Measurements from ENCODE around the gene KRTAP6-1. TPM values are rescaled to one million over a fixed set of nuclear protein-coding genes. Genes with fewer than 3 reads are reported as not detected.

The KRTAP6-1 gene
- total RNA-seq, 1 experiment from 2014 or later: not detected

GRCh38 chr21:30616125-30616524 is 2.4 kb upstream of the KRTAP6-1 start, which contains the start of gene KRTAP20-1:
Gene KRTAP20-1, plus strand, starts transcription at chr21:30616425. Its CDS starts 30 bp downstream, at chr21:30616455.
- H3K4me3 ChIP-seq (ENCODE audit: low read length): no peak within 1 kb of the TSS
- H3K4me2 ChIP-seq (ENCODE audit: low read length): no peak within 1 kb of the TSS

GRCh38 chr21:30615199-30615598 is 1.5 kb upstream of the KRTAP6-1 start:
- ATAC-seq: no peak
- Histone ChIP-seq H3K9ac (ENCODE audit: low read length) (no peak overlapping the region), H3K27me3 (ENCODE audit: low read length) (no peaks in the 10 kb centered on the region), H3K9me3 (ENCODE audit: low read length) (no peaks in the 10 kb centered on the region), H3K4me3 (ENCODE audit: low read length) (no peak overlapping the region), H3K9me2 (replicated peaks; ENCODE audit: low read length) (no peaks in the 10 kb centered on the region; the same call in 1 of the 2 replicates), H3K79me2 (ENCODE audit: low read length) (no peaks in the 10 kb centered on the region), H3F3A (ENCODE audit: low read length, unreplicated experiment) (peaks cover 4% of the 10 kb centered on the region), H2AFZ (ENCODE audit: low read length) (no peak overlapping the region), H3K4me2 (ENCODE audit: low read length) (no peak overlapping the region), H3K36me3 (ENCODE audit: low read depth, low read length) (no peaks in the 10 kb centered on the region), H3K4me1 (ENCODE audit: insufficient read depth, low read length) (peaks cover 20% of the 10 kb centered on the region), H3K27ac (ENCODE audit: low read length) (no peak overlapping the region), H4K20me1 (ENCODE audit: low read length) (no peaks in the 10 kb centered on the region)
- CTCF ChIA-PET: no interaction called here
- BruUV-seq (replicated peaks): no TSS peak
- DNase-seq: no peak
- POLR2A ChIA-PET (ENCODE audit: unreplicated experiment): no interaction called here
- no peak for TF ChIP-seq EZH2phosphoT487 (IDR thresholded peaks at IDR 0.05; ENCODE audit: borderline replicate concordance, low read length)
- TF ChIP-seq CTCF (conservative IDR thresholded peaks at IDR 0.05; ENCODE audit: low read depth, low read length): no peak
- TF ChIP-seq EZH2 (IDR thresholded peaks at IDR 0.05; ENCODE audit: low read length, unreplicated experiment): no peak
- intact Hi-C loops (cut with micrococcal nuclease): no loop called here

More at GRCh38 chr21:30616125-30616524, 2.4 kb upstream of the KRTAP6-1 start, which contains the start of gene KRTAP20-1:
- H3K9me2 ChIP-seq (replicated peaks; ENCODE audit: low read length): no peaks in the 10 kb centered on the region; the same call in 1 of the 2 replicates
- no peak for DNase-seq
- H3K27me3 ChIP-seq (ENCODE audit: low read length): no peaks in the 10 kb centered on the region
- ATAC-seq: no peak
- POLR2A ChIA-PET (ENCODE audit: unreplicated experiment): no interaction called here
- no peaks in the 10 kb centered on the region for H3K36me3 ChIP-seq (ENCODE audit: low read depth, low read length)
- H3K9me3 ChIP-seq (ENCODE audit: low read length): no peaks in the 10 kb centered on the region
- intact Hi-C loops (cut with micrococcal nuclease): no loop called here
- H3K27ac ChIP-seq (ENCODE audit: low read length): no peak within 1 kb of the TSS
- no TSS peak for BruUV-seq (replicated peaks)
- no peaks in the 10 kb centered on the region for H3K79me2 ChIP-seq (ENCODE audit: low read length)
- no peak within 1 kb of the TSS for H3K9ac ChIP-seq (ENCODE audit: low read length)
- TF ChIP-seq CTCF (conservative IDR thresholded peaks at IDR 0.05; ENCODE audit: low read depth, low read length) (no peak), EZH2phosphoT487 (IDR thresholded peaks at IDR 0.05; ENCODE audit: borderline replicate concordance, low read length) (no peak), EZH2 (IDR thresholded peaks at IDR 0.05; ENCODE audit: low read length, unreplicated experiment) (no peak)
- CTCF ChIA-PET: no interaction called here
- peaks cover 4% of the 10 kb centered on the region for H3F3A ChIP-seq (ENCODE audit: low read length, unreplicated experiment)
- H4K20me1 ChIP-seq (ENCODE audit: low read length): no peaks in the 10 kb centered on the region
- H3K4me1 ChIP-seq (ENCODE audit: insufficient read depth, low read length): peaks cover 30% of the 10 kb centered on the region
- H2AFZ ChIP-seq (ENCODE audit: low read length): no peak within 1 kb of the TSS

GRCh38 chr21:30612132-30612531 is 1.6 kb downstream of the KRTAP6-1 start:
- no TSS peak for BruUV-seq (replicated peaks)
- H3K4me3 ChIP-seq (ENCODE audit: low read length): no peak overlapping the region
- H3K4me1 ChIP-seq (ENCODE audit: insufficient read depth, low read length): peaks cover 6% of the 10 kb centered on the region; the same call in 1 of the 2 replicates
- no peaks in the 10 kb centered on the region for H3K79me2 ChIP-seq (ENCODE audit: low read length)
- H4K20me1 ChIP-seq (ENCODE audit: low read length): no peaks in the 10 kb centered on the region
- H3K9me3 ChIP-seq (ENCODE audit: low read length): no peaks in the 10 kb centered on the region
- CTCF ChIA-PET: no interaction called here
- no peak for ATAC-seq
- POLR2A ChIA-PET (ENCODE audit: unreplicated experiment): no interaction called here
- DNase-seq: no peak
- intact Hi-C loops (cut with micrococcal nuclease): no loop called here
- no peaks in the 10 kb centered on the region for H3K27me3 ChIP-seq (ENCODE audit: low read length)
- no peak overlapping the region for H3K27ac ChIP-seq (ENCODE audit: low read length)
- no peak overlapping the region for H3K9ac ChIP-seq (ENCODE audit: low read length)
- H3K9me2 ChIP-seq (replicated peaks; ENCODE audit: low read length): no peaks in the 10 kb centered on the region; the same call in 1 of the 2 replicates
- H3F3A ChIP-seq (ENCODE audit: low read length, unreplicated experiment): no peaks in the 10 kb centered on the region
- no peak overlapping the region for H3K4me2 ChIP-seq (ENCODE audit: low read length)
- TF ChIP-seq CTCF (conservative IDR thresholded peaks at IDR 0.05; ENCODE audit: low read depth, low read length) (no peak), EZH2 (IDR thresholded peaks at IDR 0.05; ENCODE audit: low read length, unreplicated experiment) (no peak), EZH2phosphoT487 (IDR thresholded peaks at IDR 0.05; ENCODE audit: borderline replicate concordance, low read length) (no peak)
- no peaks in the 10 kb centered on the region for H3K36me3 ChIP-seq (ENCODE audit: low read depth, low read length)
- H2AFZ ChIP-seq (ENCODE audit: low read length): no peak overlapping the region

All from PC-3 (cell line).